ENCODE results near the gene ERCC2.

GRCh38 chr19:45322744-45323281 is 47.6 kb downstream of the ERCC2 start, which contains the start of gene CKM:
- TF ChIP-seq CTCF (IDR thresholded peaks at IDR 0.05) (no peak), POLR2A (IDR thresholded peaks at IDR 0.05) (no peak)

All from tibial nerve (tissue), 3 donors.